ENCODE results near the gene SIRT2. TPM values are rescaled to one million over a fixed set of nuclear protein-coding genes. Genes with fewer than 3 reads are reported as not detected.

Gene SIRT2
- total RNA-seq, 1 experiment from 2014 or later = 15.4 TPM

DNA sequence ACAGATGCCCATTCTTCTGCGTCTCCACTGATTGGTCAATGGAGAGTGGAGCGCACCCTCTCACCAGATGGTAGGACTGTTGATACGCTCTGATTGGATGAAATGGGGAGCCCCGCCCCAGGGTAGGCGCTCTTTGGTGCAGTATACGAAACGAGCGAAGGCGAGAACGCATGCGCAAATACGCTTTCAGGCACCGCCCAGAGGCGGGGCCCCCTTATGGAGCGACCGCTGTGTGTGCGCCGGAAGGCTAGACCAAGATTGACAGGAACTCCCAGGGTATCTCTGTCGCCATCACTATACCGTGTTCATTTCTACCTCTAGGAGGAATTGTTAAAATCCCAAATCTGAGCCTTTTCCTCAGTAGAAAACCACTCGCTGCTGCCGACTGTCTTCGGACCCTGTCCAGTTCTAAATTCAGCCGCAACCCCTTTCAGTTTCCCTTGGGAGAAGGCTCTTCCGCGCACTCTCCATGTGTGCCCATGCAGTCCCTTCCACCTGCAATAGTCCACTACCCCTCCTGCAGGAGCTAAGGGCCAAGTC, 48.9 kb downstream of the SIRT2 start:
- no peaks in the 10 kb centered on the region for H3K9me2 ChIP-seq (ENCODE audit: insufficient read depth)
- RAD21 ChIA-PET (ENCODE audit: low non-redundant PET in 1 of 2, low total read pairs in 2 of 2, uncharacterized antibody in 2 of 2, unreplicated experiment in 2 of 2) = no interaction called here
- POLR2A ChIA-PET = interaction anchor here (0.5 kb wide), 1 partner anchor 240 kb away, joined by 4 read pairs; no protein-coding TSS in a partner anchor
- TF ChIP-seq RAD21 (IDR thresholded peaks at IDR 0.05; ENCODE audit: low read depth) = no peak
- TF ChIP-seq JUND (IDR thresholded peaks at IDR 0.05) = no peak
- no peak for TF ChIP-seq CEBPB (IDR thresholded peaks at IDR 0.05; ENCODE audit: low read depth)
- TF ChIP-seq POLR2A (IDR thresholded peaks at IDR 0.05; ENCODE audit: borderline replicate concordance, extremely low read depth, insufficient read depth, insufficient read length) = peak; percentile 96
- peak; percentile 86 for TF ChIP-seq POLR2AphosphoS5 (IDR thresholded peaks at IDR 0.05; ENCODE audit: low read depth, low read length)
- no peak; the same call in 1 of the 2 replicates for TF ChIP-seq ELF1 (IDR thresholded peaks at IDR 0.05; ENCODE audit: borderline replicate concordance, low read depth)
- TF ChIP-seq SRF (IDR thresholded peaks at IDR 0.05; ENCODE audit: low read depth) = peak; percentile 20
- no peak for TF ChIP-seq ZFX (IDR thresholded peaks at IDR 0.05)
- TF ChIP-seq SP1 (IDR thresholded peaks at IDR 0.05; ENCODE audit: low read depth) = no peak
- peaks cover 19 to 31% of the 10 kb centered on the region in 2 experiments for H3K36me3 ChIP-seq (ENCODE audit: control insufficient read depth in 1 of 2, insufficient read depth in 2 of 2, low read length in 2 of 2)
- H3K27ac ChIP-seq (ENCODE audit: low read depth, low read length) = peak overlapping the region; percentile 98
- intact Hi-C loops (cut with micrococcal nuclease) = loop anchor here (1.0 to 5.0 kb wide), 3 partner anchors 49 to 168 kb away; partner anchors contain the start of genes MRPS12, NFKBIB, SARS2 and SIRT2
- peak overlapping the region; percentile 92 for H3K4me2 ChIP-seq (ENCODE audit: low read length)
- peaks cover 37% of the 10 kb centered on the region for H3K79me2 ChIP-seq (ENCODE audit: insufficient read depth, low read length)
- no peaks in the 10 kb centered on the region for H3K27me3 ChIP-seq (ENCODE audit: insufficient read depth, low read length)
- ATAC-seq = peak; percentile 78
- H3K4me3 ChIP-seq (replicated peaks in 1 of 2; ENCODE audit: low read depth in 1 of 2, low read length in 2 of 2) = peak overlapping the region; percentile 77 to 84
- CTCF ChIA-PET = no interaction called here
- H3K9ac ChIP-seq (ENCODE audit: low read length) = peak overlapping the region; percentile 96
- H2AFZ ChIP-seq (ENCODE audit: low read depth, low read length, poor library complexity, severe bottlenecking) = no peak overlapping the region
- H3K9me3 ChIP-seq (ENCODE audit: control insufficient read depth in 1 of 2, insufficient read depth in 1 of 2, low read depth in 1 of 2, low read length in 2 of 2) = no peaks in the 10 kb centered on the region
- peaks cover 5% of the 10 kb centered on the region; the same call in 1 of the 2 replicates for H4K20me1 ChIP-seq (ENCODE audit: insufficient read depth)
- peaks cover 14 to 41% of the 10 kb centered on the region in 2 experiments for H3K4me1 ChIP-seq (ENCODE audit: control insufficient read depth in 1 of 2, insufficient read depth in 2 of 2, low read length in 2 of 2)
- DNase-seq (ENCODE audit: low read depth, low spot score) = peak; percentile 100
- BruUV-seq (replicated peaks) = no TSS peak

DNA sequence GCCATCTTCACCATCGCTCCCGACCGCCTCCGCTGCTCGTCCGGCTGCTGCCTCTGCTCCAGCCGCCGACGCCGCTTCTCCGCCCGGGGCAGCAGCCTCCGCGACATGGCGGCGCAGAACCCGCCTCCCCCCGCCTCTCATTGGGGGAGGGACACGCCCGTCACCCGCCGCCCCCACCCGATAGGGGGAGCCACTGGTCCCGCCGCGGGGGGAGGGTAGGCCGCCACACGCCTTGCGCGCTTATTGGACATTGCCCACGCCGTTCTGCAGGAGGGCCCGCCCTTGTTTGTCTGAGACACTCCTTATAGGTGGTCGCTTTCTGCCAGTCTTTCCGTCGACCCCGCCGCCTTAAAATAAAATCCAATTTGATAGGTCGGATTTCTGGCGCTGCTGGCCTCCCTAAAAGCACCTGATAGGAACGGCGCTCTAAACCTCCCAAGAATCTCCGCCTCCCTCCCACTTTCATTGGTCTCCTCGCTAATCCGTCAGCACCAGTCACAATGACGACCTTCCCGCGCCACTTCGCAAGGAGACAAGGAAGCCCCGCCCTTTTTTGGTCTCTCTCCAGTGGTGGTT, 49.5 kb downstream of the SIRT2 start, which contains the start of gene HNRNPL:
HNRNPL (minus strand) TSS at position 127 of the 576 bp plus-strand sequence; CDS start at position 107, 20 bp downstream.
- Histone ChIP-seq H3K9me2 (ENCODE audit: insufficient read depth) (no peaks in the 10 kb centered on the region), H3K79me2 (ENCODE audit: insufficient read depth, low read length) (peaks cover 43% of the 10 kb centered on the region), H3K9me3 (ENCODE audit: control insufficient read depth in 1 of 2, insufficient read depth in 1 of 2, low read depth in 1 of 2, low read length in 2 of 2) (no peaks in the 10 kb centered on the region), H4K20me1 (ENCODE audit: insufficient read depth) (peaks cover 8% of the 10 kb centered on the region; the same call in 1 of the 2 replicates), H3K4me2 (ENCODE audit: low read length) (peak within 1 kb of the TSS; percentile 92), H2AFZ (ENCODE audit: low read depth, low read length, poor library complexity, severe bottlenecking) (no peak within 1 kb of the TSS), H3K27ac (ENCODE audit: low read depth, low read length) (peak within 1 kb of the TSS; percentile 98), H3K9ac (ENCODE audit: low read length) (peak within 1 kb of the TSS; percentile 97), H3K4me1 (ENCODE audit: control insufficient read depth in 1 of 2, insufficient read depth in 2 of 2, low read length in 2 of 2) (peaks cover 14 to 41% of the 10 kb centered on the region in 2 experiments), H3K36me3 (ENCODE audit: control insufficient read depth in 1 of 2, insufficient read depth in 2 of 2, low read length in 2 of 2) (peaks cover 24 to 34% of the 10 kb centered on the region in 2 experiments), H3K27me3 (ENCODE audit: insufficient read depth, low read length) (no peaks in the 10 kb centered on the region), H3K4me3 (replicated peaks in 1 of 2; ENCODE audit: low read depth in 1 of 2, low read length in 2 of 2) (peak within 1 kb of the TSS; percentile 77 to 84)
- RAD21 ChIA-PET (ENCODE audit: low non-redundant PET in 1 of 2, low total read pairs in 2 of 2, uncharacterized antibody in 2 of 2, unreplicated experiment in 2 of 2) = no interaction called here
- intact Hi-C loops (cut with micrococcal nuclease) = loop anchor here (1.0 to 5.0 kb wide), 3 partner anchors 49 to 168 kb away; partner anchors contain the start of genes MRPS12, NFKBIB, SARS2 and SIRT2
- BruUV-seq (replicated peaks) = no TSS peak
- CTCF ChIA-PET = interaction anchor here (0.9 to 1.0 kb wide), 2 partner anchors 35 to 81 kb away, joined by 3 to 8 read pairs; partner anchors contain the start of genes MRPS12 and SARS2
- no peak for DNase-seq (ENCODE audit: low read depth, low spot score)
- POLR2A ChIA-PET = interaction anchor here (0.9 to 2.2 kb wide), 10 partner anchors 9 to 546 kb away, joined by 3 to 16 read pairs (median 4); partner anchors contain the start of genes C19orf33, MRPS12 and SARS2
- ATAC-seq = peak; percentile 75
- TF ChIP-seq JUND (IDR thresholded peaks at IDR 0.05) (no peak), POLR2AphosphoS5 (IDR thresholded peaks at IDR 0.05; ENCODE audit: low read depth, low read length) (peak; percentile 61), ZFX (IDR thresholded peaks at IDR 0.05) (no peak), EZH2 (IDR thresholded peaks at IDR 0.05) (no peak), SRF (IDR thresholded peaks at IDR 0.05; ENCODE audit: low read depth) (peak; percentile 96), CEBPB (IDR thresholded peaks at IDR 0.05; ENCODE audit: low read depth) (no peak), EZH2phosphoT487 (IDR thresholded peaks at IDR 0.05; ENCODE audit: borderline replicate concordance) (no peak), RAD21 (IDR thresholded peaks at IDR 0.05; ENCODE audit: low read depth) (no peak), SIN3A (IDR thresholded peaks at IDR 0.05; ENCODE audit: low read depth) (no peak), FOSL1 (IDR thresholded peaks at IDR 0.05; ENCODE audit: low read depth) (no peak), TCF7L2 (IDR thresholded peaks at IDR 0.05; ENCODE audit: borderline replicate concordance, extremely low read depth, insufficient read depth, insufficient read length) (peak; percentile 39), SP1 (IDR thresholded peaks at IDR 0.05; ENCODE audit: low read depth) (peak; percentile 98)
- TF ChIP-seq, protein P1, sequence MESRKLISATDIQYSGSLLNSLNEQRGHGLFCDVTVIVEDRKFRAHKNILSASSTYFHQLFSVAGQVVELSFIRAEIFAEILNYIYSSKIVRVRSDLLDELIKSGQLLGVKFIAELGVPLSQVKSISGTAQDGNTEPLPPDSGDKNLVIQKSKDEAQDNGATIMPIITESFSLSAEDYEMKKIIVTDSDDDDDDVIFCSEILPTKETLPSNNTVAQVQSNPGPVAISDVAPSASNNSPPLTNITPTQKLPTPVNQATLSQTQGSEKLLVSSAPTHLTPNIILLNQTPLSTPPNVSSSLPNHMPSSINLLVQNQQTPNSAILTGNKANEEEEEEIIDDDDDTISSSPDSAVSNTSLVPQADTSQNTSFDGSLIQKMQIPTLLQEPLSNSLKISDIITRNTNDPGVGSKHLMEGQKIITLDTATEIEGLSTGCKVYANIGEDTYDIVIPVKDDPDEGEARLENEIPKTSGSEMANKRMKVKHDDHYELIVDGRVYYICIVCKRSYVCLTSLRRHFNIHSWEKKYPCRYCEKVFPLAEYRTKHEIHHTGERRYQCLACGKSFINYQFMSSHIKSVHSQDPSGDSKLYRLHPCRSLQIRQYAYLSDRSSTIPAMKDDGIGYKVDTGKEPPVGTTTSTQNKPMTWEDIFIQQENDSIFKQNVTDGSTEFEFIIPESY (IDR thresholded peaks at IDR 0.05; ENCODE audit: extremely low read depth, insufficient replicate concordance, low read length) = no peak
- TF ChIP-seq, protein P2, sequence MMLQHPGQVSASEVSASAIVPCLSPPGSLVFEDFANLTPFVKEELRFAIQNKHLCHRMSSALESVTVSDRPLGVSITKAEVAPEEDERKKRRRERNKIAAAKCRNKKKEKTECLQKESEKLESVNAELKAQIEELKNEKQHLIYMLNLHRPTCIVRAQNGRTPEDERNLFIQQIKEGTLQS (IDR thresholded peaks at IDR 0.05) = no peak

Data from HCT116 (cell line).